ENCODE data around the gene SLC23A3.

GRCh38 chr2:219158025-219158424, 11.8 kb downstream of the SLC23A3 start:
- TF ChIP-seq CTCF (IDR thresholded peaks at IDR 0.05) (no peak), POLR2AphosphoS5 (IDR thresholded peaks at IDR 0.05) (no peak), EP300 (IDR thresholded peaks at IDR 0.05) (no peak)
